ENCODE data around the gene PDE4A.

- TF ChIP-seq POLR2AphosphoS5 (IDR thresholded peaks at IDR 0.05; ENCODE audit: low read depth, low read length) (no peak), SIN3A (IDR thresholded peaks at IDR 0.05; ENCODE audit: borderline replicate concordance, insufficient read depth, low read length) (no peak), REST (IDR thresholded peaks at IDR 0.05; ENCODE audit: insufficient read depth in 1 of 2, low read depth in 2 of 2, low read length in 2 of 2) (no peak), FOXP2 (optimal IDR thresholded peaks at IDR 0.05; ENCODE audit: borderline replicate concordance, extremely low read depth, extremely low read length, insufficient read depth) (no peak)
Measured at GRCh38 chr19:10398819-10399218, 21.5 kb upstream of the PDE4A start.
